T-helper 22 cell (primary cell): ENCODE measurements around the gene GCN1.
A peak's percentile ranks its signal among the peaks of the same experiment; 100 is the strongest.

Experiments
- DNase-seq: peaks from one replicate; pipeline ENCODE4 v3.0.0-alpha.2; 2020; ENCODE audit warnings: low read depth

The GCN1 gene

DNA sequence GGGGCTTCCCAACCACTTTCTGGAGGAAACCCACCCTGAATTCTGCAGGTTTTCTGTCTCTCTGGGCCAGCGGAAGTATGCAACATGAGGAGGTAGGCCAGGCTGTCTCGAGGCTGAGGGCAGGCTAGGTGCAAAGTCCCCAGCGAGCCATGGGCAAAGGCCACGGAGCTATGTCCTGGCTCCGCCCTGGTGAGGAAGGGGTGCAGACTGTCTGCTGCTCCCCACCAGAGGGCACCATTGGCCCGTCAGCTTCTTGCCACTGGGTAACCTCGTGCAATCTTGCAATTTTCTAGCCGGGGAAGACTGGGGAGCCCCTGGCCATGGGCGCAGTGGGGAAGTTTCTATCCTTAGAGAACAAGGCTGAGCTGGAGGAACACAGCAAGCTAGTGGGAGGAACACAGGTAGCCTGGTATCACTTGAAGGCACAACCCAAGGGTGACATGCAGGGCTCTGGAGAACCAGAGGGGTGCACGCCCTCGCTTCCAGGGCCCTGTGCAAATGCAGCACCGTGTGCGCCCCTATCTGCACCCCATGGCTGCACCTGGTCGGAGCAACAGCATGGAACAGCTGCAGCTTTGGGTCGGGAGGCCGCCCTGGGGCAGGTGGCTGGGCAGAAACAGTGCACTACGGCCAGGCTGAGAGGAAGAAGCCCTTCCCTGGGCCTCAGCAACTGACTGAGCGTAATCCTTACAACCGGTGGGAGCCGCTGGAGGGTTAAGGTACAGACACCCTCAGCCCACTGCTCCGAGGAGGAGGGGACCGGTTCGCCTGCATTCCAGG lies 34.0 kb upstream of the GCN1 start:
- DNase-seq: peak; percentile 71

- DNase-seq: no peak
Observed at GRCh38 chr12:120228041-120228290, 33.5 kb upstream of the GCN1 start.

GRCh38 chr12:120227233-120228040 lies 32.9 kb upstream of the GCN1 start:
- no peak for DNase-seq

GRCh38 chr12:120225852-120226640 lies 31.5 kb upstream of the GCN1 start:
- DNase-seq: no peak

GRCh38 chr12:120225200-120225558 lies 30.7 kb upstream of the GCN1 start:
- DNase-seq: no peak

GRCh38 chr12:120224304-120225199 lies 30.0 kb upstream of the GCN1 start:
- DNase-seq: no peak

- no peak for DNase-seq
Observed at GRCh38 chr12:120223458-120224303, 29.2 kb upstream of the GCN1 start.

DNA sequence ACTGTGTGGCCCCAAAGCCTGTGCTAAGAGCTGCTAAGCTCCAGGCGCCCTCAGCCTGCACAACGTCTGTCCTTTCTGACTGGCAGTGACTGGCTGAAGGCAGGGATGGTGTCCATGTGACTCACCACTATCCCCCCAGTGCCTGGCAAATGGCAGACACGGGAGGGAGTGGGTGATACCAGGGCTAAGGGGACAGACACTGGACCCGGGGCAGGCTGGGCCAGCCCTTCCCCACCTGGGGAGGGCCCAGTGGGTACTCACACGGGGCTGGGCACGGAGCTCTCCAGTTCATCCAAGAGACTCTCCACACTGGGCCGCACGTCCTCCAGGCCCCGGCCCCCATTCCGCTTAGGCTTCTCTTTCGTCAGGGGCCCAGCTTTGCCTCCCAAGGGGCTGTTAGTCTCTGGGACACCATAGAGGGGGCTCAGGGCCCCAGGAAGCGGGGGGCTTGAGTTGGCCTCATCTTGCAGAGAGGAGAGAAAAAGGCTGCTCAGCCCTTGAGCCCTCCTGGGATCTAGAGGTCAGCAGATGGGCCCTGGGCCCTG lies 27.8 kb upstream of the GCN1 start:
- no peak for DNase-seq

- no peak for DNase-seq
Observed at GRCh38 chr12:120221576-120221900, 27.0 kb upstream of the GCN1 start.

DNA sequence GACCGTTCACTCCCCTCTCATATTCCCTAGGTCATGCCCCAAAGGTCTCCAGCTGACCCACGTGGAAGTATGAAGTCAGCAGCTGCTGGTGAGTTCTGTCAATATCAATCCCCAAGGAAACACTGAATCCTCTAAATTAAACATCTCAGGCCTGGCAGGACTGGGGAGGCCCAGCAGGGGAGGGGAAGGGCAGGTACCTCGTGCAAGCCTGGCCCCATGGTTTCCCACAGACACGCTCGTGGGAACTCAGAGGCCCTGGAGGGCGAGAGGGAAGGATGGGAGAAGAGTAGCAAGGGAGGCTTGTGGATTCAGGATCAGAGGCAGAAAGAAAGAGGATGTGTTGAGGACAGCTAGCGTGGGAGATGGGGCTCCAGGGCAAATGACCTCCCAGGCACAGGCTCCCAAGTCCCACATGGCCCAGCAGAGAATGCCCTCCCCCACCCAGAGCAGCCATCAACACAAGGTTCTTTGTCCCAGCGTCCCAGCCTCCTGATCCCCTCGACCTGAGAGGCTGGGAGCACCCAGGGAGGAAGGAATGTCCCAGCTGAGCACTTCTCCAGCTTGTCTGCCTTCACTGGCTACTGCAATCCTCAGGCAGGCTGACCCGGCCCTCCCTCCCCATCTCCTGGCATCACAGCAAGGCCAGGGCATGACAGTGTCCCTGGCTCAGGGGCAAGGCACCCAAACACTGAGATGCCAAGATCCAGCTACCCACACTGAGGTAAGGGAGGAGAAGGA lies 26.5 kb upstream of the GCN1 start:
- no peak for DNase-seq

DNA sequence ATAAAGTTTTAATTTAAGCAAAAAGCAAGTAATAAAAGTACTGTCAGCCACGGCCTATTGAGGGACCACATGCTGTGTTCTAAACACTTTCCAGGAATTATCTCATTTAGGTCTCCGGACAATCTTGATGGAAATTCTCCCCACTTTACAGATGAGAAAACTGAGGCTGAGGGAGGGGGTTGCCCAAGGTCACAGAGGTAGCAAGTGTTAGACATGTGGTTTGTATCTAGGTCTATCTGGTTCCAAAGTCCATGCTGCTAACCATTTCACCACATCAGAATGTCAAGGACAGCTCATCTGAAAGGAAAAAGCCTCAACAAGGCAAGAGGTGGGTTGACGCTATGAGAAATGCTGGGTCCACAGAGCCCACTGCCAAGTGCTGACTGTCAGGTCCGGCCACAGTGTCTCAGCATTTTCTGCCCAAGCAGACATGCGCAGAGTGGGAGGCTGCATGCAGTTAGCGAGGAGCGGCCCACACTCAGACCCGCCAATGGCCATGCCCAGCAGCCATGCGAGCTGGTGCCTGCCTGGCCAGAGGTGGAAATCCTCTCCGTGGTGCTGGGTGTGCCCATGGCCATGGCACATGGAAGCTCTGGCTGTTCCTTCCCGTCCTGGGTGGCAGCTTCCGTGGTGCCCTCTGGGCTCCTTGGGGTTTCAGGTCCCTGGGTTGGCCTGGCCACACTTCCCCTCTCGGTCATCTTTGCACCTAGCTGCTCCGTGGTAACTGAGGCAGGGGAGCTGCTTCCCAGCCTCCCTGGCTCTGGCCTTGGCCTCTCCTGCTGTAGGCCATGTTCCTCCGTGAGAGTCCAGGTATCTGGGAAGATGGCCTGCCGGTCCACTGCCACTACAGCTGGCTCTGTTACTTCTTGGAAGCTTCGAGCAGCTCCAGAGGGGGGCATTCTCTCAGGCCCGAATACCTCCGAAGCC lies 24.4 kb upstream of the GCN1 start:
- no peak for DNase-seq

DNA sequence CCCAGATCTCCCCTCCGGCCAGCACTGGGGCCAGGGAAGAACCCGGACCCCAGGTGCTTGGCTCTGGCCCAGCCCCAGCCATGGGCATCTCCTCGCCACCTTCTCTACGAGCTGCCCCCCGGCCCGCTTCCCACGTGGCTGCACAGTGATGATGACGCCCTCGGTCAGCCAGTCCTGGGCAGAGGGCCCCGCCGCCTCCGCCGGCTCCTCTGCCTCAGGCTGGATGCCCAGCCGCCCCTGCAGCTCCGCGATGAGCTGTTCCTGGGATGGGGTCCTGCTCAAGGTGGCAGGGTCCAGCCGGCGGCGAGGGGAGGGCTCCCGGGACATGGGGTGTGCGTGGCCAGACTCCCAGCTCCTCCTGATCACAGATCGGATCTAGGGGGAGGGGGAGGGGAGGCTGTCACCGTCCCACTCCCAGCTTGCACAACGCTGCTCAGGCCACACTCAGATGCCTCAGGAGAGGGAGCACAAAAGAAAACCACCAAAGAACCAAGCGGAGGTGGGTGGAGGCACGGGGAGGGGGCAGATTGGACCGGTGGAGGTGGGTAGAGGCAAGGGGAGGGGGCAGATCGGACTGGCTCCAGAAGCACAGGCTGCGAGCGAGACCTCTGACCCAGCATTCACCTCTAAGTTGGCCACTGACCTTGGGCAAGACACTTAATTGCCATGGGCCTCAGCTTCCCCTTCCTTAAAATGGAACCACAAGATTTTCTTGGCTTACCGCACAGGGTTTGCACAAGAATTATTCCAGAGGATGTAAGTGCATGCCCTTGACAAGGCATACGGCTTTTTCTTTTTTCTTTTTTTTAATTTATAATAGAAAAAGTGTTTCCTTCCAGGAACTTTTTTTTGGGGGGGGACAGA lies 22.5 kb upstream of the GCN1 start:
- DNase-seq: no peak

DNA sequence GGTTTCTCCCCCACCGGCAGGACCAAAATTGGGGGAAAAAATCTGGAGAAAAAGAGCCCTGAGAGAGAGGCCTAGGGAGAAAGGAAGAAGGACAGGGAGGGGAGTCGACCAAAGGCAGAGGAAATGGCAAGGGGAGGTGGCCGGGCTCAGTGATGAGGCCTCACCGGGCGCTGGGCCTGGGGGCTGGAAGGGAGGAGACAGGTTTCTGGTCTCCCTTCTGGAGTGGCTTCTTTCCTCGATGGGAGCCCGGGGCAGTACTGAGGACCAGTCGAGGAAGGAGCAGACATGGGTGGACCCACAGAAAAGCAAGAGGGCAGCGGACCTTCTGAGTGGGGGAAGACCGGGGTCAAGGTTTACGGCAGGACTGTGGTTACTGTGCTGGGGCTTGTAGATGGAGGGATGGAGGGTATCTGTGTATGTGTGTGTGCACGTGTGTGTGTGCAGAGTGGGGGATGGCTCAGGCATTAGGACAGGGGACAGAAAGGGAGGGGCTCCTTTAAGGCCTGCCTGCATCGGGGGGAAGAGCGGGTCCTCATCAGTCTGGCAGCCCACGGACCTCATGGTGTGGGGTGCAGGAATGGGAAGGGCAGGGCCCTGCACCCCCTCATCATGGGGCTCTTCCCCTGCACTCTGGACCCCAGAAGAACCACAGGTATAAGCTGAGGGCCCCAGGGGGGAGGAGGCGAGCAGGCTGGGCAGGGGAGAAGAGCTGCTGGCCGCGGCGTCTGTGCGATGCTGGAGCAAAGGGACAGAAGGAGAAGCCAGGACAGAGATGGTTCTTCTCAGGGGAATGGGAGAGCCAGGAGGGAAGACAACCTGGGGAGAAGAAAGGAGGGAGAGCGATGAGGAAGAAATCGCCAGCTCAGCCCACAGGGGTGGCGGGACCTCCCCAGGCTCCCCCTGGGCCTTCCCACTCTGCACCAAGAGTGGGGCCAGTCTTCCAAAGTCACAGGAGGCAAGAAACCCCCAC lies 21.5 kb upstream of the GCN1 start:
- no peak for DNase-seq

- no peak for DNase-seq
Observed at GRCh38 chr12:120215357-120215735, 20.8 kb upstream of the GCN1 start.

DNA sequence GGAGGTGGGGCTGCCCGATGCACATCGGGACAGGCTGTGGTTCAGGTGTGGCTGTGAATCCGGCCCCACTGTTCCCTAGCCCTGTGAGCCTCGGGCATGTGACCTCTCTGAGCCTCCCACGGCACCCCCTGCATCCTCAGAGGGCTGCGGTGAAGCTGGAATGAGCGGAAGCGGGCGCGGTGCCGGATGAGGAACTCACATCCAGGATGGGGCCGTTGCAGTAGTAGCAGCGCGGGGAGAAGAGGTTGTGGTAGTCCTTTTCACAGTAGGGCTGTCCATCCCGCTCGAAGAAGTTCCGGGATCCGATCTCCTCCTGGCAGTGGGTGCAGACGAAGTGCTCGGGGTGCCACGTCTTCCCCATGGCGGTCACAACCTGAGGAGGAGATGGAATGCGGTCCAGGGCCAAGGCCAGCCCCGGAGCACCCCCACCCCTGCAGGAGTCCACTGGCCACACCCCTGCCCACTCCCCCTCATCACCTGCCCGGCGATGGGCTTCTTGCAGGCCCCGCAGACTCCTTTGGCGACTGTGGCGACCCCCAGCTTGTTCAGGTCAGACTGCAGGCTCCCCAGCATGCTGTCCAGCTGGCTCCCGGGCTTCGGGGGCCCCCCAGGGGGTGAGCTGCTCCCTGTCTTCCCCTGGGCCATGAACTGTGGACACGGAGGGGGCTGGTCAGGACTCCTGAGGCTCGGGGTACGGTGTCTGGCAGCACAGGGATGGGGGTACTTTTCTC lies 20.3 kb upstream of the GCN1 start:
- no peak for DNase-seq

DNA sequence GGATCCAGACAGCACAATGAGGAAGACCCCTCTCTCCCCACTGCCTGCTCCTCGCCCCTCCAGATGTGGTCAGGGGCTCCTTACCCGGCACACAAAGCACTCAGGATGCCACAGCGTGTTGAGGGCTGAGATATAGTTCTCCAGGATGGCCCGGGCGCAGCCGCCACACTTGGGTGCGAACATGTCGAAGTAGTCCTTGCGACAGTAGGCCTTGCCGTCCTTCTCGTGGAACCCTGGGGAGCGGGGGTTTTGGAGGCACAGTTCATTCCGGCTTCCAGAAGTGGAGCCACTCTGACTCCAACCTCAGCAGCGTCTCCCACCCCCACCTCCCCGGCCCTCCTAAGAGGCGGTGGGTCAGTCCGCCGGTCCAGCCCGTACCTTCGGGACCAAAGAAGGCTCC lies 19.2 kb upstream of the GCN1 start:
- DNase-seq: no peak
